PC-3 (cell line): ENCODE measurements around the gene TAGLN2. TPM values are rescaled to one million over a fixed set of nuclear protein-coding genes. Genes with fewer than 3 reads are reported as not detected.

Source experiments
- ATAC-seq: fragments of 200-7000 bp; cut with Tn5 transposase; 2 replicates; pipeline ENCODE4 v1.9.1; 2020; ENCODE audit warnings: mild to moderate bottlenecking, moderate library complexity
- BruUV-seq: library from RNA; stranded (reverse); fragments of 400-500 nt; replicated peaks from 2 replicates; lab custom pipeline; 2021; lab: Mats Ljungman, UMichigan
- CTCF ChIA-PET: fragments of 300-600 bp; sonication (Branson Sonifier 250); formaldehyde crosslinking; loops from one replicate; lab custom pipeline; 2022; ENCODE audit warnings: antibody characterized with exemption; lab: Charles Lee
- POLR2A ChIA-PET: fragments of 300-600 bp; sonication (Branson Sonifier 250); formaldehyde crosslinking; loops from one replicate; lab custom pipeline; 2022; ENCODE audit warnings: antibody characterized with exemption; ENCODE audit not compliant: unreplicated experiment; lab: Charles Lee
- DNase-seq: peaks from one replicate; pipeline ENCODE4 v3.0.0-alpha.2; 2015
- H2AFZ ChIP-seq: fragments of 300-600 bp; sonication (generic); 2 replicates; pipeline ENCODE4 v1.6.0; 2016; ENCODE audit warnings: antibody characterized with exemption, low read length
- H3F3A ChIP-seq: fragments of 300-600 bp; sonication (generic); one replicate; pipeline ENCODE4 v1.6.0; 2017; ENCODE audit warnings: antibody characterized with exemption, low read length, control low read depth, mild to moderate bottlenecking; ENCODE audit not compliant: unreplicated experiment
- H3K27ac ChIP-seq: fragments of 300-600 bp; sonication (generic); 2 replicates; pipeline ENCODE4 v1.5.1; 2016; ENCODE audit warnings: mild to moderate bottlenecking, low read length
- H3K27me3 ChIP-seq: fragments of 300-600 bp; sonication (generic); 2 replicates; pipeline ENCODE4 v1.6.1; 2016; ENCODE audit warnings: low read length, mixed read lengths
- H3K36me3 ChIP-seq: fragments of 300-600 bp; sonication (generic); 2 replicates; pipeline ENCODE4 v1.6.1; 2016; ENCODE audit warnings: low read depth, mixed run types, low read length, mixed read lengths
- H3K4me1 ChIP-seq: fragments of 300-600 bp; sonication (generic); 2 replicates; pipeline ENCODE4 v1.5.1; 2016; ENCODE audit warnings: low read length; ENCODE audit not compliant: insufficient read depth
- H3K4me2 ChIP-seq: fragments of 300-600 bp; sonication (generic); 2 replicates; pipeline ENCODE4 v1.6.0; 2016; ENCODE audit warnings: low read length
- H3K4me3 ChIP-seq: fragments of 300-600 bp; sonication (generic); 2 replicates; pipeline ENCODE4 v1.5.1; 2016; ENCODE audit warnings: mild to moderate bottlenecking, low read length, mixed read lengths
- H3K79me2 ChIP-seq: fragments of 300-600 bp; sonication (generic); 2 replicates; pipeline ENCODE4 v1.6.1; 2017; ENCODE audit warnings: low read length, mixed read lengths
- H3K9ac ChIP-seq: fragments of 300-600 bp; sonication (generic); 2 replicates; pipeline ENCODE4 v1.6.0; 2016; ENCODE audit warnings: mild to moderate bottlenecking, low read length
- H3K9me2 ChIP-seq: fragments of 300-600 bp; sonication (generic); replicated peaks from 2 replicates; pipeline ENCODE4 v1.6.1; 2016; ENCODE audit warnings: mixed run types, low read length, mixed read lengths
- H3K9me3 ChIP-seq: fragments of 300-600 bp; sonication (generic); 2 replicates; pipeline ENCODE4 v1.6.1; 2016; ENCODE audit warnings: low read length, mixed read lengths
- H4K20me1 ChIP-seq: fragments of 300-600 bp; sonication (generic); 2 replicates; pipeline ENCODE4 v1.6.1; 2016; ENCODE audit warnings: low read length, mixed read lengths
- EZH2 ChIP-seq: fragments of 300-600 bp; sonication (generic); IDR thresholded peaks from one replicate; pipeline ENCODE4 v1.6.1; 2017; ENCODE audit warnings: antibody characterized with exemption, mild to moderate bottlenecking, low read length; ENCODE audit not compliant: unreplicated experiment
- EZH2phosphoT487 ChIP-seq: fragments of 300-600 bp; sonication (generic); IDR thresholded peaks from 2 replicates; pipeline ENCODE4 v1.6.1; 2018; ENCODE audit warnings: mild to moderate bottlenecking, antibody characterized with exemption, low read length, borderline replicate concordance
- intact Hi-C: fragments of 100-400 bp; cut with micrococcal nuclease; formaldehyde crosslinking; loops from 2 replicates; pipeline ENCODE4 v1.9.0; 2023
- total RNA-seq: library from RNA; depleted of rRNA; stranded (reverse); fragments of >200 nt; gene quantifications from 2 replicates; pipeline ENCODE4 v1.2.3, GENCODE V29; 2014
- TF ChIP-seq, protein P1 (sequence below): fragments of 300-600 bp; sonication (generic); conservative IDR thresholded peaks from 2 replicates; pipeline ENCODE4 v1.5.1; 2017; ENCODE audit warnings: antibody characterized with exemption, low read depth, mild to moderate bottlenecking, low read length

The TAGLN2 gene
- total RNA-seq, 1 experiment from 2014 or later = 1,584 TPM

DNA sequence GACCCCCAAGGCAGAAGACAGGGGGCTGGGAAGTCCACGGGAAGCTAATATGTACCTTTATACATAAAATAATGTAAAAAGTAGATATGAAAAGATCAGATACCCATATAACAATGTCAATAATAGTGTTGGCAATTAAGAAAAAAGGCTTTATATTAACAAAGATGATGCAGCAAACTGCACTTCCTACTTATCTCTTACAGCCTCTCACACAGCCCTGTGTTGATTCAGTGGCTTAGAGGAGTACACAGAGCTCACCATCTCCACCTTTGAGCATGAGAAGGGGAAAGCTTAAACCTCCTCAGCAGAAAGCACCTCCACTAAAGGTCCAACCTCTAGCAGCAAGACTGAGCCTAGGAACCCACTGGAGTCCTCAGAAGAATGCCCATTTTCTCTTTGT lies 55.7 kb downstream of the TAGLN2 start:
- H4K20me1 ChIP-seq = no peaks in the 10 kb centered on the region
- intact Hi-C loops = no loop called here
- H3K9ac ChIP-seq = no peak overlapping the region
- H3K36me3 ChIP-seq = no peaks in the 10 kb centered on the region
- TF ChIP-seq, protein P1, sequence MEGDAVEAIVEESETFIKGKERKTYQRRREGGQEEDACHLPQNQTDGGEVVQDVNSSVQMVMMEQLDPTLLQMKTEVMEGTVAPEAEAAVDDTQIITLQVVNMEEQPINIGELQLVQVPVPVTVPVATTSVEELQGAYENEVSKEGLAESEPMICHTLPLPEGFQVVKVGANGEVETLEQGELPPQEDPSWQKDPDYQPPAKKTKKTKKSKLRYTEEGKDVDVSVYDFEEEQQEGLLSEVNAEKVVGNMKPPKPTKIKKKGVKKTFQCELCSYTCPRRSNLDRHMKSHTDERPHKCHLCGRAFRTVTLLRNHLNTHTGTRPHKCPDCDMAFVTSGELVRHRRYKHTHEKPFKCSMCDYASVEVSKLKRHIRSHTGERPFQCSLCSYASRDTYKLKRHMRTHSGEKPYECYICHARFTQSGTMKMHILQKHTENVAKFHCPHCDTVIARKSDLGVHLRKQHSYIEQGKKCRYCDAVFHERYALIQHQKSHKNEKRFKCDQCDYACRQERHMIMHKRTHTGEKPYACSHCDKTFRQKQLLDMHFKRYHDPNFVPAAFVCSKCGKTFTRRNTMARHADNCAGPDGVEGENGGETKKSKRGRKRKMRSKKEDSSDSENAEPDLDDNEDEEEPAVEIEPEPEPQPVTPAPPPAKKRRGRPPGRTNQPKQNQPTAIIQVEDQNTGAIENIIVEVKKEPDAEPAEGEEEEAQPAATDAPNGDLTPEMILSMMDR = no peak
- no peak for TF ChIP-seq EZH2phosphoT487
- TF ChIP-seq EZH2 = no peak
- no peaks in the 10 kb centered on the region for H3F3A ChIP-seq
- H3K79me2 ChIP-seq = no peaks in the 10 kb centered on the region
- DNase-seq (peak; percentile 31), ATAC-seq (no peak)
- no TSS peak for BruUV-seq
- no peak overlapping the region for H3K4me3 ChIP-seq
- H2AFZ ChIP-seq = no peak overlapping the region
- peak overlapping the region; percentile 31 for H3K27ac ChIP-seq
- no peaks in the 10 kb centered on the region for H3K27me3 ChIP-seq
- H3K4me2 ChIP-seq = 0 out of 2 replicates have a peak overlapping the region, but pooled peaks have one; percentile 23
- ChIA-PET POLR2A (no interaction called here), CTCF (no interaction called here)
- no peaks in the 10 kb centered on the region for H3K9me3 ChIP-seq
- H3K4me1 ChIP-seq = peaks cover 17% of the 10 kb centered on the region
- no peaks in the 10 kb centered on the region for H3K9me2 ChIP-seq

DNA sequence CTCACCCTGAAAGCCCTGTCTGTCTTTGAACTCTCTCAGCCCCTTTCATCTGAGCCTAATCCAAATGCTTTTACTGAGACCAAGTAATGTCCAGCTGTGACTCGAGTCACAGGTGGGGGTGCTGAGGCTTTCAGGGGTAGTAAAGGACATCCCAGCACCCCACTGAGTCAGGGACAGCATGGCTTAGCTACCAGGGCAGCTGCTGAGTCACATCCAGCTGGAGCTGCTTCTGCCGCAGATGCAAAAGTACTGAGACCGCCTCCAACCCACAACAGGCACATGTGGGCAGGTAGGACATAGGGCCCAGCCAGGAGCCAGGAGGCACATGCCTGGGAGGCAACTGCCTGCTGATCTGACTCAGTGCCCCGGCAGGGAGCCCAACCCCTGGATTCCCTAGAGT lies 56.1 kb downstream of the TAGLN2 start:
- Histone ChIP-seq H3K4me1 (peaks cover 17% of the 10 kb centered on the region), H4K20me1 (no peaks in the 10 kb centered on the region), H2AFZ (0 out of 2 replicates have a peak overlapping the region, but pooled peaks have one; percentile 6), H3K9ac (no peak overlapping the region), H3K79me2 (no peaks in the 10 kb centered on the region), H3K27me3 (no peaks in the 10 kb centered on the region), H3K4me3 (no peak overlapping the region), H3F3A (no peaks in the 10 kb centered on the region), H3K9me3 (no peaks in the 10 kb centered on the region), H3K4me2 (peak overlapping the region; percentile 23; the same call in 1 of the 2 replicates), H3K36me3 (no peaks in the 10 kb centered on the region), H3K9me2 (no peaks in the 10 kb centered on the region), H3K27ac (peak overlapping the region; percentile 31)
- intact Hi-C loops = no loop called here
- peak; percentile 84 for DNase-seq
- TF ChIP-seq, protein P1 = no peak
- TF ChIP-seq EZH2phosphoT487 (no peak), EZH2 (no peak)
- ATAC-seq = peak; percentile 63
- ChIA-PET CTCF (interaction anchor here (0.6 kb wide), 1 partner anchor 671 kb away, joined by 3 read pairs; no protein-coding TSS in a partner anchor), POLR2A (no interaction called here)
- BruUV-seq = no TSS peak

DNA sequence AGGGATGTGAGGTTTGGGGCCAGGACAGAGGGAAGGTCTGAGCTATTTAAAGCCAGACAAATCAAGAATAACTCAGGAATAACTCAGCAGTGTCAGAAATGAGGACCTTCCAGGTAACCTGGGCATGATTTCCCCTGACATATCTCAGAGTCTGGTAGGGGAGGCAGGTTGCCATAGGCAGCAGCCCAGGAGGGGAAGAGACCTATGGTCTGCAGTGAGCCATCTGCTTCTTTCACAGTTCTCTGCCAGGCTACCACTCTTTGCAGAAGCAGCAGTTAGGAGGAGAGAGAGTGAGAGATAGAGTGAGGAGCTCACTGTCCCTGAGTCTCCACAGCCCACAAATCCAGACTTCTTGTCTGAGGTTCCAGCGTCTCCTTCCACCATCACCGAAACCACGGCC lies 56.5 kb downstream of the TAGLN2 start:
- no peaks in the 10 kb centered on the region for H3K79me2 ChIP-seq
- no peaks in the 10 kb centered on the region for H3K27me3 ChIP-seq
- BruUV-seq = no TSS peak
- no peak overlapping the region for H3K4me3 ChIP-seq
- ChIA-PET CTCF (interaction anchor here (0.6 kb wide), 1 partner anchor 671 kb away, joined by 3 read pairs; no protein-coding TSS in a partner anchor), POLR2A (no interaction called here)
- DNase-seq (no peak), ATAC-seq (no peak)
- H3K9me3 ChIP-seq = no peaks in the 10 kb centered on the region
- no peak overlapping the region for H3K9ac ChIP-seq
- no peaks in the 10 kb centered on the region for H4K20me1 ChIP-seq
- H3F3A ChIP-seq = no peaks in the 10 kb centered on the region
- 0 out of 2 replicates have a peak overlapping the region, but pooled peaks have one; percentile 6 for H2AFZ ChIP-seq
- peak overlapping the region; percentile 23; the same call in 1 of the 2 replicates for H3K4me2 ChIP-seq
- intact Hi-C loops = no loop called here
- H3K4me1 ChIP-seq = peaks cover 17% of the 10 kb centered on the region
- no peaks in the 10 kb centered on the region for H3K36me3 ChIP-seq
- peak overlapping the region; percentile 31 for H3K27ac ChIP-seq
- no peaks in the 10 kb centered on the region for H3K9me2 ChIP-seq
- no peak for TF ChIP-seq EZH2
- TF ChIP-seq EZH2phosphoT487 = no peak
- TF ChIP-seq, protein P1 = no peak
